ENCODE measurements around the gene DEXI.

The DEXI gene

DNA sequence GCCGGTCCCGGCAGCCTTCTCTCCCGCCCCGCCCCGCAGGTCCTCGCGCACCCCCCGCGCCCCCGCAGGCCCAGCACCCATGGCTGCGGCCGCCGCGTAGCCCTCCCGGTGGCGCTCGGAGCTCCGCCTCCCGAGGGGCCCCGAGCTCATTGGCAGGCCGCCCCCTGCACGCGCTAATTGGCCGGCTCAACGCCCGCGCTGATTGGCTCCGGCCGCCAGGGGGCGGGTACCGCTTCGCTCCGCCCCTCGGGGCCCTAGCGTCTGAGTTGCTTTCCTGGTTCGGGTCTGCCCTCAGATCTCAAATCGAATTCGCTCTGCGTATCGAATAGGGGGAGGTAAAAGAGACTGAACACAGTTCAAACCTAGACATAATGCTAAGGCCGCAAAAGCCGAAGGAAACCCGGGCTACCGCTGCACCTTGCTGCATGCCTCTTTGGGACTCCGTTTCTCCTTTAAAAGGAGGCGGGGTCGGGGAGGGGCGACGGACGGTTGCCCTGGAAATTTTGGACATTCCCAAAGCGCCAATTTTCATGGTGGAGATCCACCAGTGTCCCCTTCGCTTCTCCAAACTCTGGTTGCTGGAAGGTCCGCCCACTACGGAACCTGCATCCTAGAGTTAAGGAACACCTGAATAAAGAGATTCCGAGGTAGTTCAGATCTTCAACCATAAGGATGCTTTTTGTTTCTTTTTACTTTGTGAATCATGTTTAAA is at the start of gene DEXI:
TSS of gene DEXI (minus strand) at position 117 of the 712 bp plus-strand sequence. CDS start 463 bp downstream, outside the sequence.
- DNase-seq (ENCODE audit: low spot score) (peak; percentile 99), FAIRE-seq (no peak)

DNA sequence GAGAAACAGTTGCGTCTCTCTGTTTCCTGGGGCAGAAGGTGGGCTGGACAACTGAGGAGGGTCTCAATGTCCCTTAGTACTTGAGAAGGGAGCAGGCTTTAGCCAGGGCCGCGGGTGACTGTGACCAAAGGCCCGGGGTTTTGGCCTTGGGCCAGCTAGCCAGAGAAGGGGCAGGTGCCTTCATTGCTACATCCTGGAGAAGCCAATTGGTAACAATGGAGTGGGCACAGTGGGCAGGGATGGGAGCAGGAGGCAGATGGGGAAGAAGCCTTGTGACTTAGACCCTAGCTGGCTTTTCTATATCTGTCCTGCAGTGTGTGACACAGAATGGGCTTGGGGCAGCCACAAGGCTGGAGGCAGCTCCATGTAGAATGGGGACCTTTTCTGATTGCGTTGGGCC is 48.1 kb upstream of the DEXI start:
- no peak for FAIRE-seq
- DNase-seq (ENCODE audit: low spot score) = no peak

DNA sequence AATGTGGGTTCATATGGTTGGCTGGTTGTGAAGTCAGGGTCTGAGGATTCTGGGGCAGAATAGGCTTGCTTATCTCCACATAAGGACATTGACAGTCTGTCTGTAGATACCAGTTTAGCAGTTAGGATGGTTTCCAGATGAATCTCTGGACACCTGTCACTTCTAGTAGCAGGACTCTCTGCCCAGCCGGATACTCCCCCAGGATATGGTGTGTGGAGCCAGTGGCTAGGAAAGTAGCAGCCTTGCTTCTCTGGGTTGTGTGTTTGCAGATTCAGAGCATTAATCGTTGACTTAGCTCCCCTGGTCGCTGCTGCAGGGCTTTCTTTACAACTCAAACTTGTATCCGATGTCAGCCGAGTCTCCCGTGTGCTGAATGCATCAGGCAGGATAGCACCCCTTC is 47.3 kb upstream of the DEXI start:
- no peak for DNase-seq (ENCODE audit: low spot score)
- no peak for FAIRE-seq

DNA sequence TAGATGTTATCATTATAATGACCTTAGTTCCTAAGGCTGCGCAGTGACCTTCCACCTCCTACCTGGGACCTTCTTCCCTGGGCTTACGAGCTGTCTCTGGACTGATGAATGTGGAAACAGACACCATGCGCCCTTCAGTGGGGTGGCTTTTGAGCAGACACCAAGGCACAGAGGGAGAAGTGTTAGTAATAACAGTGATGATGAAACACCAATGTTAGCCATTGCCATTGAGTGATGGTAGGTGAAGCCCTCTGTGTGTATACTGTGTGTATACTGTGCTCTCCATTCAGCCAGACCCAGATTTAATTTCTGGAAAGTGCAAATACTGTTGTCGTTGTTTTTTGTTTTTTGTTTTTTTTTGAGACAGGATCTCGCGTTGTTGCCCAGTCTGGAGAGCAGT is 46.6 kb upstream of the DEXI start:
- FAIRE-seq = no peak
- DNase-seq (ENCODE audit: low spot score) = no peak

DNA sequence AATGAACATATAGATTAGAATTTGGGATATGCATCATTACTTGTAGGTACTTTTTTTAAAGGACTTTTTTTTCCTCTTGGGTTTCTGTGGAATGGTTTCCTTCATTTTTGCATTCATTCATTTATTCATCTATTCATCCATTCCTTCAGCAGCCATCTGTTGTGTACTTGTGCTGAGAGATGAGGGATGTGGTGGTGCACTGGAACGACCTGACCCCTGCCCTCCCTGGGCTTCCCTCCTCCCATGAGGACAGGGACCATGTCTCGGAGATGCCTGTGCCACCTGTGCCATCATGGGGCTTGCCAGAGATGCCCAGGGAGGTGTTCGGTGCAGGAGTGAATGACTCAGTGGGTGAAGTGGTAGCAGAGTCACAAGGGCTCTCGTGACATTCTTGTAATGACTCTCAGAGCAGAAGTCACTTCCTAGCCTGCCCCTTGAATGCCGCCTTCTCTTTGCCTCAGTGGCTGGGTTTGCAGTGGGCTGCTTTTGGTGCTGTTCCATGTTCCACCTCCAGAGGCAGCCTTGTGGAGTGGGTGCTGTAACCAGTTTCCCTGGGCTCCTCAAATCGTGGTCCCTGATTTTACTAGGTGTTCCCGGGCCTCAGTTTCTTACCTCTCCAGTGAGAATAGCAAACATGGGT is 46.0 kb upstream of the DEXI start:
- no peak for DNase-seq (ENCODE audit: low spot score)
- no peak for FAIRE-seq

DNA sequence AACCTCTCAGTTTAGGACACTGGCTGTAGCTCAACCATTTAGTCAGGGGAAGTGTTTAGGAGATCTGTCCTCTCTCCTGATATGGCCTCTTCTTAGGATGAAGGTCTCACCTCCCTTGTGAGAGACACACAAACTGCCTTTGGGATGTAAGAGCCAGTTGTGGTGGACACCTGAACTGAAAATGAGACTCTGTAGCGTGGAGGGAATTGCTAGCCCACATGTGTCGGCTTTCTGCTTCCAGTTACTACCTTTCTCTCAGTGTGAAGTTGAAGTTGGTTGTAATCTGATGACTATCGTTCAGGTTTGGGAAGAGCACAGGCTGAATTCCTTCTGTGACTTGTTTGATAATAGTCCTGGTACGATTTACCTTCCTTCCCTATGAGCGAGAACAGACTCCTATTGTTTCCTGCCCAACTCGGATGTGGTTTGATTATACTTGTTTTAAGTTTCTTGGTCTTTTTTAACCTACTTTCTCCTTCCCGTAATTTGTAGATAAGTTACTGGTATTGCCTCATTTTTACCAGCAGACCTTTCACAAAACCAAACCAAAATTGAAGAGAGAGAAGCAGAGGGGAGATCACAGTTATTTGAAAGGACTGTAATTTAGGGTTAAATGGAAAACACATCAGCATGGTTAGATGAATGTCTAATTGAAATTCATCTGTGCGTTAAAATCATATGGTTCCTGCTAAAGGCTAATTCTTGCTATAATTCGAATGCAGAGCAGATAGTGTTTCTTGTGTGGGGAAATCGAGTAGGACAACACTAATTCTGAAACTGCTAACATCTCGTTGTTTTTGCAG is 45.3 kb upstream of the DEXI start:
- FAIRE-seq (no peak), DNase-seq (ENCODE audit: low spot score) (no peak)

DNA sequence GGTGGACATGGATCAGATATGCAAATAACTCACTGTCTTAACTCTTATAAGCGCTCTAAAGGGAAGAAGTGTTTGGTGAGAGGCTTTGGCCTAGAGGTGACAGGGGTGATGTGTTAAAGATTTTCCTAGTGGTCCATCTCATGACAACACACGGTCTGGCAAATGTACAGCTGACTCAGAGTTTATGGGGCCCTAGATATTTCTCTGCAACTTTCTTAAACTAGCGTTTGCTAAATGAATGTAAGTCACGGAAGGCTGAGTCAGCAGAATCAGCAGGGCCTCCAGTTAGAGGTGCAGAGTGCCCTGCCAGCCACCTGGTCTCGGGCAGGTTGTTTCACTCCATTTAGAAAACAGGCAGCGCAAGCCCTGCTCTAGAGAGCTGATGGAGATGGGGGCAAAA is 42.2 kb upstream of the DEXI start:
- DNase-seq (ENCODE audit: low spot score) (no peak), FAIRE-seq (no peak)

DNA sequence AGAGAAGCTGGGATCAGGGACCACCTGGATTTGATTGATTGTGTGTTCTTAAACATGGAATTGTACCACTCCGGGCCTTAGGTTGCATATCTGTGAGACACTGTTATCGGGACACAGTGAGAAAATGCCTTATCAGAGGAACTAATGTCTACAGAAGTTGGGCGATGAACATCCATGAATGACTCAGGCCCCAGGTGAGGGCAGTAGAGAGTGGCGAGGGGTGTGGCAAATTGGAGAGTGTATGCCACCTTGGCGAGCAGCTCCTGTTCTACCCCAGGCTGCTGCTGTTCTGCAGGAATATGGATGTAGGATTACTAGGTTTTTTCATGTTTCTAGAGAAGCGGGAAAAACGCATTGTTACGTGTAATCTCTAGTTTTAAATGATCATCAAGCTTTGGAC is 40.9 kb upstream of the DEXI start:
- no peak for DNase-seq (ENCODE audit: low spot score)
- no peak for FAIRE-seq

DNA sequence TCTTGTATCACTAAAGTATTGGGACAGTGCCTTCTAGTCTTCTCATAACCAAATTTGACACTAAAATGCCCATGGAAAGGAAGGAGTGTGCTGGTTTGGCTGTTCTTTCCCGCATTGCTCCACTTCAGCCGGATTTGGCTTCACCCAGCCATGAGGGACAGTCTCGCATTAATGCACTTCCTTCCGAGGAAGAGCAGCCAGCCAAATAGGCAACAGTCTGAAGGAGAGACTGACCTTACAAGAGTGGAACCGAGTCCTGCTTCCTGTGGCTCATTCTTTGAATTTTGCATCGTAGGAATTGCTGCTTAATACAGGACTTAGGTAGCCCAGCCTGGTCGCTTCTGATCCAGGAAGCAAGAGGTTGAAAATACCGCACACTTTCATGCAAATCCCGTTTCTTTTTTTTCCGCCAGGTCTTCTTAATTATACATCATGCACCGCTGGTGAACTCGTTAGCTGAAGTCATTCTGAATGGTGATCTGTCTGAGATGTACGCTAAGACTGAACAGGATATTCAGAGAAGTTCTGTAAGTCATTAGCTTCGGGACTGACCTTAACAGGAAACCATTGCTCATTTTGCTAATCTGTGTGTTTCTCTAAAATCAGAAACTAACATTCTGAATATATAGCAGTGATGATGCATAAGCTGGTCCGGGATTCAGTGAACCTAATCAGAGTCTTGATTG is 40.3 kb upstream of the DEXI start:
- FAIRE-seq = no peak

DNA sequence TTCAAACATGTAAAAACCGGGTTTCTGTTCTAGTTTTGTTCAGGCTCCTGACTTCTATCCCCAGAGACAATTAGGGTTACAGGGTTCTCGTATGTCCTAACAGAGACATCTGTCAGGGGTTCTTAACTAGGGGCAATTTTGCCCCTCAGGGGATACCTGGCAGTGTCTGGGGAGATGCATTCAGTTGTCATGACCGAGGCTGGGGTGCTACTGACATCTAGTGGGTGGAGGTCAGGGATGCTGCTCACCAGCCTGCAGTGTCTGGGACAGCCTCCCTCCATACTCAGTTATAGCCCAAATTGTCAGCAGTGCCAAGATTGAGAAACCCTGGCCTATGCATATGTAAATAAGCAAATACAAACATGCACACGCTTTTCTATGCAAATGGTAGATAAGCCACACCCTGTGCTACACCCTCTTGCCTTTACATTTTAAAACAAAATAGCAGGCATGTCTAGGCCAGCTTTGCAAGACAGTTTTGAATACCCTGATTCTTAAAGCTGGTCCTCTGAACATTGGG is 39.5 kb upstream of the DEXI start:
- DNase-seq (ENCODE audit: low spot score) = peak; percentile 49
- no peak for FAIRE-seq

More for the DNA sequence above, 40.3 kb upstream of the DEXI start:
- DNase-seq (ENCODE audit: low spot score) = no peak

DNA sequence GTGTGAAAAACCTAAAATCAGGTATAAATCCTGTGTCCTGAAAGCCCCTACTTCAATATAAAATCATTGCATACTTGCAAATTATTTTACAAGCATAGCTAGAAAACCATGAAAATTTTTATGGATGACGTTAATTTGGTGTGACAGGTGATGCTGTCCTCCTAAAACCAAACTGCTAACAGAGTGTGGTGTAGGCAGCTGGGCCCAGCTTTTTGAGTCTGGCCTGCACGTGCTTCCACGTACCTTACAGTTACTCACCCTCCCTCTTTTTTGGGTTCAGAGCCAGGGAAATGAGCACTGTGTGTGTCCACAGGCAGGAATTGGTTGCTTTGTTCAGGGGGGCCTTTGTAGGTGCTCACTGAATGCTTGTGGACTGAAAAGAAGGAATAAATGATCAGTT is 38.5 kb upstream of the DEXI start:
- DNase-seq (ENCODE audit: low spot score) (no peak), FAIRE-seq (no peak)

DNA sequence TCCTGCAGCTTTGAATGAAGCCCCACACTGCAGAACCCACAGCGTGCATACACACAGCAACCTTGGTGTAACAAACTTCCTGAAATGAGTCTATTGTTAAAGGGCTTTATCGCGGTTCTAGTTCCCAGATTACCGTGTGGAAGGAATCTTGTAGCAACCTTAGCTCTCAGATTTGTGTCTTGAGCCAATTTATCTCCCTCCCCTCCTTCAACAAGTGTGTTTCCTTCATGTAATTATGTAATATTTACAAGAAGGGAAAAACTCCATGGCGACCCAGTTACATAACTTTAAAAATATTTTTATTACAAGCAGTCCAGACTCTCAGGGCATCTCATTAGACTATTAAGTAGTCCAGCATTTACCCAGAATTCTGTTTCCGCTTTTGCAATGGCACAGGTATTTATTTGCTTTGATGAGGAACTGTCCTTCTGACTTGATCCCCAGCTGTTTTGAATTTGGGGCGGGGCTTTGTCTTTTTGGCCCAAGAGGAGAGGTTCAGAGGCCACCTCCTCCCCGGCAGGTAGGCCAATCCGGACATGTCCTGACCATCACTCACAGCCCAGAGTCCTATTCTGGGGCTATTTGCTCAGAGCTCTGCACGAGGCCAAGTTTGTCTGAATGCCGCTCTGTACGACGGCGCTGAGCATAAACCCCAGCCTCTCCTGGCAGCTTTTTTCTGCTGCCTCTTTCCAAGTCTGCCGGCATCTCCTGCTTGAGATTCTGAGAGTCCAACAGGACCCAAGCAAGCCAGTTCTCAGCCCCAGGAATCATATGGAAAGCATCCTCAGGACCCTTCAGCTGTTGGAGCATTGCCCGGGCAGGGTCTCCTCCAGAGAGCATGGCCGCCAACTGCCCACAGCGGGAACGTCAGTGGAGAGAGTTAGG is 37.7 kb upstream of the DEXI start:
- DNase-seq (ENCODE audit: low spot score) (no peak), FAIRE-seq (no peak)

DNA sequence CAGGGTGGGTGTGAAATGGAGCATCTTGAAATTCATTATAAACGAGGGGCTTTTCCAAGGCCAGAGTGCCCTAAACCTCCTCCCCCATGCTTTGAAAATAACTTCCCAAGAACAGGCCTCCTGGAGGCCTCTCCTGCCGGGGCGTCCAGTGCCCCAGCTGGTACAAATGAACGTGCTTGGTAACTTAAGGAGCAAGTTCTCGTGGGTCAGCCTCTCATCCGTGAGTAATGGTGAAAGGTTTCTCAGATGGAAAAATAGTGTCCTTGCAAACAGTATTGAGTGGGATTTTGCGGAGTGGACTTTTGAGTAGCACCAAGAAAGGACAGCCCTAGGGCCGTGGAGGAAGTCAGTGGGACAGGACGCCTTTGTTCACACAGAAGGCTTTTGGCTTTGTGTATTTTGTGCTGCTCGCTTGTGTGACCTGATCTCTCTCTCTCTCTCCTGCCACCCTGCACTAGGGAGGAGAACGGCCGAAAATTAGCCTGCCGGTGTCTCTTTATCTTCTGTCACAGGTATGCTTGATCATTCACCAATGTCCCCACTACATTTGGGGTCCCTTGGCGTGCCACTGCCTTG is 36.7 kb upstream of the DEXI start:
- DNase-seq (ENCODE audit: low spot score) = no peak
- FAIRE-seq = no peak

DNA sequence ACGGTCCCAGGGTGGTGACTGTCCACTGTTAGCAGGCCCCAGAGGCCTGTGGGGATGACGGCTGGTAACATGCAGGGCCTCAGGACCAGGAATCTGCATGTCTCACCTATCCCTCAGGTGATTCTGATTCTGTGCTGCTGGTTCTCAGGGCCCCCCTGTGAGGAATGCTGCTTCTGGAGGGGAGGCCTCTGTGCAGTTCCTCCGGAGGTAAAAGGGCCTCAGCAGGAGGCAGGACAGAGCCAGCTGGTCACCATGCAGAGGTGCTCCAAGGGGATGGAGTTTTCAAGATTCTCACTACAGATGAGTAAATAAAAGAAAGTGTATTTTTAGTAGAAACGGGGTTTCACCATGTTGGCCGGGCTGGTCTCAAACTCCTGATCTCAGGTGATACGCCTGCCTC is 35.9 kb upstream of the DEXI start:
- DNase-seq (ENCODE audit: low spot score) (no peak), FAIRE-seq (no peak)

DNA sequence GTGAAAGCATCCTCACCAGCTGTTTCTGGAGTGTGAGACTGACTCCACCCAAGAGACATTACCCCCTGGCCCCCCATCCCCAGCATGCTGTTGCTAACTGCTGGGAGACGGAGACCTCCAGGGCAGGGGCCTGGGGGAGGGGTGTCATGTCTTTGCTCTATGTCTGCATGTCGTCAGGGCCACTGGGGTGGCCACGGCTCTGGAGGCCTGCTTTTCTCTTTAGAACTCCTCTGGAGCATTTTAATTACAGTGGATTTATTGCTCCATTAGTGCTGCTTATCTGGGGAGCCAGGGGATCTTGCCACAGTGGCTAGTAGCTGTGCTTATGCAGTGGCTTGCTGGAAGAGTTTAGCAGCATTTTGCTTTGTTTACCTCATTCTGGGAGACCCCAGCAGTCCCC is 34.4 kb upstream of the DEXI start:
- FAIRE-seq (no peak), DNase-seq (ENCODE audit: low spot score) (no peak)

DNA sequence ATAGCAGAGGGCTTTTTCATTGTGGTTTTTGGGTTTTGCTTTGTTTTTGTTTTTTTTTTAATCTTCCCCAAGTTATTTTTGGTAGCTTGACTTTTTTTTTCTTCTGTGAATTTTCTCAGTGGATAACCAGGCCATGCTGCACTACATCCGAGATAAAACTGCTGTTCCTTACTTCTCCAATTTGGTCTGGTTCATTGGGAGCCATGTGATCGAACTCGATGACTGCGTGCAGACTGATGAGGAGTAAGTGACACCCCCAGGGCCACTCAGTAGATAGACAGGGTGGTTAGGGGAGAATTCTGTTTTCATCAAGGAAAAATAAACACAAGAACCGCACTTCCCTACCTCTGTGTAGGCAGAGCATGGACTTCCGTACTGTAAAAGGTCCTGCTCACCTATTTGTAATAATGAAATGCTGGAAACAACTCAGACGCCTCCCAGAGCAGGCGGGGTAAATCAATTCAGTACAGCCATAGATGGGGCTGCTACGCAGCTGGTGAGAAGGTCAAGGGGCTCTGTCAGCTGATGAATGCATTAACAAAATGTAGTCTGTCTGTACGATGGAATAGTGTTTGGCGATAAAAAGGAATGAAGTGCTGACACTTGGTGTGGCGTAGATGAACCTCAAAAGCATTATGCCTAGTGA is 30.7 kb upstream of the DEXI start:
- DNase-seq (ENCODE audit: low spot score) (no peak), FAIRE-seq (no peak)

DNA sequence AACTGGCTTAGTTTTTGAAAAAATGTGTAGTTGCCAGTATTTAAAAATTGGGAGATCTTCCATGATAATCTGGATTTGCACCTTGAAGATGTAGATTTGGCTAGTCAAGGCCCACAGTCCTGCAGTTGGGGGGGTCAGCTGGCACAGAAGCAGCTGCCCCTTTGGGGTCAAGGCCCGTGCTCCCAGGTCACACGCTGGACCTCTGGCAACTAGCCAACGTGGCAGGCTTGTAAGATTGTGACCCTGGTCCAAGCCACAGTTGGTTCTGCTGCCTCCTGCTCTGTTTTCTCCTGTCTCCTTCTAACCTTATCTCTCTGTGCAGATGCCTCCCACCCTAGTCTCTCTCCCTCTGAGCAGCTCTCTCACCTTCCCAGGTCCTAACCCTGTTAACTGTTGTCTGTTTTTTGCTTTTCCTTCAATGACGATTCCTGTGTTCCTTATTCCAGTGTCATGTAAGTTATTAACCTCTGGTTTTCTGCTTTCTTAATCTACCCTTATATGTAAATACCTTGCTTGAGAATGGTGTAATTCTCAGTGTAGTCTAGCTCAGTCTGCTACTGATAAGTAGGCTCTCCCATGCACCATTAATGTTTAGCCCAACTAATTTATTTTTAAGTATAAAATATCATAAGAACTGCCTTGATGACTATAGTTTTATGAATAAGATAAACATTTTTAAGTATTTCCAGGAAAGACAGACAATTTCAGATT is 30.0 kb upstream of the DEXI start:
- FAIRE-seq (no peak), DNase-seq (ENCODE audit: low spot score) (no peak)

DNA sequence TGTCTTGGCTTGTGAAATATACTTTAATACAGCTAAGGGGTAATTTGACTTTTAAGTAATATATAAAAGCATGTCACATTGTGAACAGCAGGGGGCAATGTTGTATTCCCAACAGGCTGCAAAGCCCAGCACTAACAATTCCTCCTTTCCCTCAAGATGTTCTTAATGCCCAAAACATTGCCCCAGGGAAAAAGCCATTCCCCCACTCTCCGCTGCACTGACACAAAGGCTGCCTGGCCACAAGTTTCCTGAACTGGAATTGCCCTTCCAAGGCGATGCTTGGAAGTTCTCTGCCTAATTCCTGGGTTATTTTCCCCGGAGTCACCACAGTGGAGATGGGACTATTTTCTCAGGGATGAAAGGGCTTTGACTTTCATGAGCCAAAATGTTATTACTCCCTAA is 29.3 kb upstream of the DEXI start:
- no peak for FAIRE-seq
- DNase-seq (ENCODE audit: low spot score) = peak; percentile 58

DNA sequence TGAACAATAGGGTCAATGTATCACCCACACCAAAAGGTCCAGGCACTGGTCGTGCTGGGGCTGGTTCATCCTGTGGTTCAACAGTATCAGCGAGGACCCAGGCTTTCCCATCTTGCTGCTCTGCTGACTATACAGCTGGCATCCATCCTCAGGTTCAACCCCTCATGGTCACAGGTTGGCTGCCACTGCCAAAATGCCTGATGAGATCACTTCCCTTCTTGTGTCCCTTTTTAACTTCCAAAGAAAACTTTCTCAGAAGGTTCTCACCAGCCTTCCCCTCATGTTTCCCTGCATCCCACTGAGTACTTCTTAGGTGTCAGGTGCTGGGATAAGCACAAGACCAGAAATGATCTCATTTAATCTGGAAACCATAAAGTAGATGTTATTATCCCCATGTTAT is 27.8 kb upstream of the DEXI start:
- FAIRE-seq = no peak

More for the DNA sequence above, 27.8 kb upstream of the DEXI start:
- DNase-seq (ENCODE audit: low spot score) = no peak
